Measurements from ENCODE around the gene SCFD2.

DNA sequence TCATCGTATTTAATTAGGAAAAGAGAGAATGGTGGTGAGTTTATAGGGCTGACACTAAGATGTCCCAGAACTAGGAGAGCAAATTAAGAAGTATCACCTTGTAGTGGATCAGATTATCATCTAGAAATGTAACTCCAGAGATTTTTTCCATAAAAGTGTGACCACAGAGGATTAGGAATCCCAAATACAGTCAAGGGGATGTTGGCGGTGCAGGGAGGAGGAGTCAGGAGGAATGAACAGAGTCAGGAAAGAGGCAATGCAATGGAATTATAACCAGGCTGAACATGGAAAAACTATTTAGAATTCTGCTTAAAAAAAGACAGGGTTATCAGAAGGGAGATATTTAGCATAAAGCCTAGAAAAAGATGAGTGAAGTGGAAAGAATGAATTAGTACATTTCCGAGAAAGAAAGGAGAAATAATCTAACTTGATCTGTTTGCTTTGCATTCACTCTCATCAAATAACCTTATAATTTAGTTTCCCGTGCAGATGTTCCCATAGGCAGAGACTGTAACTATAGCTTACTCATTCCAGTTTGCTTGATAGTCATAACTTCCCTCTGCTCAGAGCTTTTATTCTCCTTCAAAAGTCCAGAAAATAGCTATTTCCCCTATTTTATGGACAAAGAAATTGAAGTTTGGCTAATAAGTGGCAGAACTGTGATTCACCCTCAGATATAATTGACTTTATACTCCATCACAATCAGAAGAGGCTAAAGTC is 56.4 kb downstream of the SCFD2 start:
- TF ChIP-seq SMC3 (IDR thresholded peaks at IDR 0.05; ENCODE audit: low read depth, low read length) (no peak), FOXJ3 (CRISPR knock-in tag; IDR thresholded peaks at IDR 0.05) (no peak), POLR2AphosphoS5 (IDR thresholded peaks at IDR 0.05; ENCODE audit: low read depth, low read length) (no peak), TCF12 (IDR thresholded peaks at IDR 0.05) (no peak)
- TF ChIP-seq, protein P1, sequence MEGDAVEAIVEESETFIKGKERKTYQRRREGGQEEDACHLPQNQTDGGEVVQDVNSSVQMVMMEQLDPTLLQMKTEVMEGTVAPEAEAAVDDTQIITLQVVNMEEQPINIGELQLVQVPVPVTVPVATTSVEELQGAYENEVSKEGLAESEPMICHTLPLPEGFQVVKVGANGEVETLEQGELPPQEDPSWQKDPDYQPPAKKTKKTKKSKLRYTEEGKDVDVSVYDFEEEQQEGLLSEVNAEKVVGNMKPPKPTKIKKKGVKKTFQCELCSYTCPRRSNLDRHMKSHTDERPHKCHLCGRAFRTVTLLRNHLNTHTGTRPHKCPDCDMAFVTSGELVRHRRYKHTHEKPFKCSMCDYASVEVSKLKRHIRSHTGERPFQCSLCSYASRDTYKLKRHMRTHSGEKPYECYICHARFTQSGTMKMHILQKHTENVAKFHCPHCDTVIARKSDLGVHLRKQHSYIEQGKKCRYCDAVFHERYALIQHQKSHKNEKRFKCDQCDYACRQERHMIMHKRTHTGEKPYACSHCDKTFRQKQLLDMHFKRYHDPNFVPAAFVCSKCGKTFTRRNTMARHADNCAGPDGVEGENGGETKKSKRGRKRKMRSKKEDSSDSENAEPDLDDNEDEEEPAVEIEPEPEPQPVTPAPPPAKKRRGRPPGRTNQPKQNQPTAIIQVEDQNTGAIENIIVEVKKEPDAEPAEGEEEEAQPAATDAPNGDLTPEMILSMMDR (IDR thresholded peaks at IDR 0.05), result no peak
- TF ChIP-seq, protein P2, sequence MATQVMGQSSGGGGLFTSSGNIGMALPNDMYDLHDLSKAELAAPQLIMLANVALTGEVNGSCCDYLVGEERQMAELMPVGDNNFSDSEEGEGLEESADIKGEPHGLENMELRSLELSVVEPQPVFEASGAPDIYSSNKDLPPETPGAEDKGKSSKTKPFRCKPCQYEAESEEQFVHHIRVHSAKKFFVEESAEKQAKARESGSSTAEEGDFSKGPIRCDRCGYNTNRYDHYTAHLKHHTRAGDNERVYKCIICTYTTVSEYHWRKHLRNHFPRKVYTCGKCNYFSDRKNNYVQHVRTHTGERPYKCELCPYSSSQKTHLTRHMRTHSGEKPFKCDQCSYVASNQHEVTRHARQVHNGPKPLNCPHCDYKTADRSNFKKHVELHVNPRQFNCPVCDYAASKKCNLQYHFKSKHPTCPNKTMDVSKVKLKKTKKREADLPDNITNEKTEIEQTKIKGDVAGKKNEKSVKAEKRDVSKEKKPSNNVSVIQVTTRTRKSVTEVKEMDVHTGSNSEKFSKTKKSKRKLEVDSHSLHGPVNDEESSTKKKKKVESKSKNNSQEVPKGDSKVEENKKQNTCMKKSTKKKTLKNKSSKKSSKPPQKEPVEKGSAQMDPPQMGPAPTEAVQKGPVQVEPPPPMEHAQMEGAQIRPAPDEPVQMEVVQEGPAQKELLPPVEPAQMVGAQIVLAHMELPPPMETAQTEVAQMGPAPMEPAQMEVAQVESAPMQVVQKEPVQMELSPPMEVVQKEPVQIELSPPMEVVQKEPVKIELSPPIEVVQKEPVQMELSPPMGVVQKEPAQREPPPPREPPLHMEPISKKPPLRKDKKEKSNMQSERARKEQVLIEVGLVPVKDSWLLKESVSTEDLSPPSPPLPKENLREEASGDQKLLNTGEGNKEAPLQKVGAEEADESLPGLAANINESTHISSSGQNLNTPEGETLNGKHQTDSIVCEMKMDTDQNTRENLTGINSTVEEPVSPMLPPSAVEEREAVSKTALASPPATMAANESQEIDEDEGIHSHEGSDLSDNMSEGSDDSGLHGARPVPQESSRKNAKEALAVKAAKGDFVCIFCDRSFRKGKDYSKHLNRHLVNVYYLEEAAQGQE (IDR thresholded peaks at IDR 0.05; ENCODE audit: low read depth, low read length), result no peak
